HFF-Myc (cell line): ENCODE measurements around the gene KRT10.

Experiments
- DNase-seq: peaks from one replicate; pipeline ENCODE4 v3.0.0-alpha.2; 2011; ENCODE audit warnings: low read depth; ENCODE audit errors: extremely low read depth
- H3K4me3 ChIP-seq: replicated peaks from 2 replicates; pipeline ENCODE4 v1.5.1; 2011; ENCODE audit warnings: low read depth, mild to moderate bottlenecking, control low read depth, low read length
- CTCF ChIP-seq: IDR thresholded peaks from 2 replicates; pipeline ENCODE4 v1.5.1; 2012; ENCODE audit warnings: mild to moderate bottlenecking, low read depth, low read length, control low read depth; ENCODE audit errors: missing control alignments

KRT10 gene

DNA sequence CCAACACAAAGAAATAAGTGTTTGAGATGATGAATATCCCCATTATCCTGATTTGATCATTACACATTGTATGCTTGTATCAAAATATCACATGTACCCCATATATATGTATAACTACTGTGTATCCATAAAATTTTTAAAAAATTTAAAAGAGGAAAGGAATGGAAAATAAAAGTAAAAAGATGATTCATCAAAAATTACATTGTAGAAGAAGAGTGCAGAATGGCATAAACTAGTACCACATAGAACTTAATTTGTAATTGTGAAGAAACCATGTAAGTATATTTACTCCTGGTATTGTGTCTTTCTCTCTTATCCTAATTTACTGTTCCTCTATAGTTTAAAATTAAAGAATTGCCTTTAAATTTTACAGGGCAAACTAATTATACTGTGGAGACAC is 11.5 kb upstream of the KRT10 start:
- no peak for TF ChIP-seq CTCF
- no peak for DNase-seq
- no peak overlapping the region for H3K4me3 ChIP-seq

DNA sequence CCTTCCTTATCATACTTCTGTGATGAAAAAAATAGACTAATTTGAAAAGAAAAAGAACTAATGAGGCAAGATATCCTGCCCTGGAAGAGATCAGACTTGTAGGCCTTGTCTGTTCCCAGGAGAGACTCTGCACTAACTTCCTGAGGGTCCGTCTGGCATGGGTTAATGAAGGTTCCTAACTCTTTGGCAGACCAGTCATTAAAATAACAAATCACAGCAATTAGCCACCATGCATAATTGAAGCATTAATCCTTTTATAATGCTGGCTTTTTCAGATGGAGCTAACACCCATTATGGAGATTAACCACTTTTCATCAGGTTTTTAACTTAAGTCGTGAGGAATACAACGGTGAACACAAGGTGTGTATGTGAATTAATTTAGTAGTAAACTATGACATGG is 10.4 kb upstream of the KRT10 start:
- DNase-seq = no peak
- TF ChIP-seq CTCF = no peak
- no peak overlapping the region for H3K4me3 ChIP-seq

GRCh38 chr17:40830085-40830776 is 7.8 kb upstream of the KRT10 start:
- H3K4me3 ChIP-seq = no peak overlapping the region
- TF ChIP-seq CTCF = no peak
- DNase-seq = no peak

GRCh38 chr17:40828454-40829044 is 6.1 kb upstream of the KRT10 start:
- no peak for TF ChIP-seq CTCF

DNA sequence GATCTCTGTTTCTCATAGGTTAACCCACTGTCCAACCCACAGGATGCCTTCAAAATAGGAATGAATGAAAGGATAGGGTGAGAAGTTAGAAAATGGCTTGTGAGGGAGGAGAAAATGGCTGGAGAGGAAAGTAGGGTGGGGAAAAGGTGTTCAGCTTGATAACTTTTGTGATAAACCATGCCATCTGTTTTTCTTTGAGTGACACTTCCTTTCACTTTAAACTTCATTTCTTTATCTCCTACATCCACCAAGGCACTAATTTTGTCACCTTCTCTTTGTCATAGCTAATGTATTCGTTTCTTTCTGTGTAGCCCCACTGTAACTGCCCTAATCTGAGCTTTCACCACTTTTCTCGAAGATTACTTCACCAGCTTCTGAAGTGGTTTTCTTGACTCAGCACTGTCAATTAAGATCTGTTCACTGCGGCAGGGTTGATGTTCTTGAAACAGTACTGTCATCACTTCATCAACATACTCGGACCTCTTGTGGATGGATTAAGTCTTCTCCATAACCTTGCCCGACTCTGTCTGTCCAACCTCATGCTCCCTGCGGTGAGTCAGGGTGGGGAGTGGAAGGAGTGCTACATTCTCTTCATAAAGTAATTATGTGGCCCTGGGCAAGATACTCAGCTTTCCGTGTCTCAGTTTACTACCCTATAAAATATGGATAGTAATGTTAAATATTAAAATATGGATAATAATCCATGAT is 5.5 kb upstream of the KRT10 start:
- DNase-seq = no peak
- no peak for TF ChIP-seq CTCF
- no peak overlapping the region for H3K4me3 ChIP-seq

More at GRCh38 chr17:40828454-40829044, 6.1 kb upstream of the KRT10 start:
- H3K4me3 ChIP-seq = no peak overlapping the region
- DNase-seq = no peak

DNA sequence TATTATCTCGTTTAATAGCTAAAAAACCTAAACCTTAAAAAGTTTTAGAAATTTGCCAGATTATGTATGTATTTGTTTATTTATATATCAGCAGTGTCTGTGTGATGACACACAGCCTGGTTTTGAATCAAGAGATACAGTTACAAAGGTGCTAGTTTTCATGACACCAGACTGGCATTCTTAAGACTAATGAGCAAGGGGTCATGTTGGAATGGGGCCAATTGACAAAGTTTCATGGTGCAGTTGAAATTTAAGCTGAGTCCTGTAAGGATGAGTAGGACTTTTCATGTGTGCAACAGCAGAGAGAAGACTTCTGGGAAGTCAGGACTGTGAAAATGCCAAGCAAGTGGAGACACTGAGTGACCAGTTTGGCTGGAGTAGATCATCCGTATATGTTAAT is 3.2 kb upstream of the KRT10 start:
- no peak overlapping the region for H3K4me3 ChIP-seq
- no peak for TF ChIP-seq CTCF
- DNase-seq = no peak
